ENCODE measurements around the gene ANKFN1. TPM values are rescaled to one million over a fixed set of nuclear protein-coding genes. Genes with fewer than 3 reads are reported as not detected.

Gene ANKFN1
- total and polyA plus RNA-seq, 2 donors: 0.57 to 0.71 TPM

GRCh38 chr17:56514899-56515298, 361.6 kb downstream of the ANKFN1 start:
- H3K36me3 ChIP-seq (ENCODE audit: control insufficient read depth in 2 of 2, insufficient read depth in 2 of 2, low read length in 1 of 2): no peaks in the 10 kb centered on the region
- DNase-seq (ENCODE audit: low read depth in 6 of 9, low spot score in 9 of 9): no peak
- H3K9me3 ChIP-seq (ENCODE audit: control insufficient read depth in 2 of 2, insufficient read depth in 1 of 2, low read length in 1 of 2): no peaks in the 10 kb centered on the region
- H3K27me3 ChIP-seq (ENCODE audit: control insufficient read depth in 2 of 2, insufficient read depth in 1 of 2, low read length in 1 of 2): no peaks in the 10 kb centered on the region
- no peaks in the 10 kb centered on the region for H3K4me1 ChIP-seq (ENCODE audit: control insufficient read depth in 2 of 2, insufficient read depth in 2 of 2, low read length in 2 of 2)
- H3K4me3 ChIP-seq (ENCODE audit: low read length in 2 of 2): no peak overlapping the region
- 96% methylated on average over 4 of the region's 4 CpGs for WGBS
- no peak overlapping the region for H3K27ac ChIP-seq (ENCODE audit: low read depth in 1 of 2, low read length in 1 of 2)

GRCh38 chr17:56521414-56522141, 368.3 kb downstream of the ANKFN1 start:
- Histone ChIP-seq H3K27ac (ENCODE audit: low read depth in 1 of 2, low read length in 1 of 2) (no peak overlapping the region), H3K27me3 (ENCODE audit: control insufficient read depth in 2 of 2, insufficient read depth in 1 of 2, low read length in 1 of 2) (no peaks in the 10 kb centered on the region), H3K36me3 (ENCODE audit: control insufficient read depth in 2 of 2, insufficient read depth in 2 of 2, low read length in 1 of 2) (no peaks in the 10 kb centered on the region), H3K4me3 (ENCODE audit: low read length in 2 of 2) (no peak overlapping the region), H3K9me3 (ENCODE audit: control insufficient read depth in 2 of 2, insufficient read depth in 1 of 2, low read length in 1 of 2) (no peaks in the 10 kb centered on the region), H3K4me1 (ENCODE audit: control insufficient read depth in 2 of 2, insufficient read depth in 2 of 2, low read length in 2 of 2) (no peaks in the 10 kb centered on the region)
- no peak for DNase-seq (ENCODE audit: low read depth in 6 of 9, low spot score in 9 of 9)
- WGBS: 97% methylated on average over 12 of the region's 12 CpGs

GRCh38 chr17:56523042-56523441, 369.8 kb downstream of the ANKFN1 start:
- H3K27me3 ChIP-seq (ENCODE audit: control insufficient read depth in 2 of 2, insufficient read depth in 1 of 2, low read length in 1 of 2): no peaks in the 10 kb centered on the region
- no peak overlapping the region for H3K27ac ChIP-seq (ENCODE audit: low read depth in 1 of 2, low read length in 1 of 2)
- no peaks in the 10 kb centered on the region for H3K36me3 ChIP-seq (ENCODE audit: control insufficient read depth in 2 of 2, insufficient read depth in 2 of 2, low read length in 1 of 2)
- 97% methylated on average over 2 of the region's 2 CpGs for WGBS
- DNase-seq (ENCODE audit: low read depth in 6 of 9, low spot score in 9 of 9): no peak
- no peak overlapping the region for H3K4me3 ChIP-seq (ENCODE audit: low read length in 2 of 2)
- no peaks in the 10 kb centered on the region for H3K4me1 ChIP-seq (ENCODE audit: control insufficient read depth in 2 of 2, insufficient read depth in 2 of 2, low read length in 2 of 2)
- no peaks in the 10 kb centered on the region for H3K9me3 ChIP-seq (ENCODE audit: control insufficient read depth in 2 of 2, insufficient read depth in 1 of 2, low read length in 1 of 2)

GRCh38 chr17:56528696-56529095, 375.4 kb downstream of the ANKFN1 start:
- Histone ChIP-seq H3K27me3 (ENCODE audit: control insufficient read depth in 2 of 2, insufficient read depth in 1 of 2, low read length in 1 of 2) (no peaks in the 10 kb centered on the region), H3K4me1 (ENCODE audit: control insufficient read depth in 2 of 2, insufficient read depth in 2 of 2, low read length in 2 of 2) (no peaks in the 10 kb centered on the region), H3K4me3 (ENCODE audit: low read length in 2 of 2) (no peak overlapping the region), H3K27ac (ENCODE audit: low read depth in 1 of 2, low read length in 1 of 2) (no peak overlapping the region), H3K9me3 (ENCODE audit: control insufficient read depth in 2 of 2, insufficient read depth in 1 of 2, low read length in 1 of 2) (no peaks in the 10 kb centered on the region), H3K36me3 (ENCODE audit: control insufficient read depth in 2 of 2, insufficient read depth in 2 of 2, low read length in 1 of 2) (no peaks in the 10 kb centered on the region)
- 94% methylated on average over 2 of the region's 2 CpGs for WGBS
- no peak for DNase-seq (ENCODE audit: low read depth in 6 of 9, low spot score in 9 of 9)

GRCh38 chr17:56532926-56533325, 379.7 kb downstream of the ANKFN1 start:
- Histone ChIP-seq H3K36me3 (ENCODE audit: control insufficient read depth in 2 of 2, insufficient read depth in 2 of 2, low read length in 1 of 2) (no peaks in the 10 kb centered on the region), H3K4me3 (ENCODE audit: low read length in 2 of 2) (no peak overlapping the region), H3K27me3 (ENCODE audit: control insufficient read depth in 2 of 2, insufficient read depth in 1 of 2, low read length in 1 of 2) (no peaks in the 10 kb centered on the region), H3K4me1 (ENCODE audit: control insufficient read depth in 2 of 2, insufficient read depth in 2 of 2, low read length in 2 of 2) (no peaks in the 10 kb centered on the region), H3K27ac (ENCODE audit: low read depth in 1 of 2, low read length in 1 of 2) (no peak overlapping the region), H3K9me3 (ENCODE audit: control insufficient read depth in 2 of 2, insufficient read depth in 1 of 2, low read length in 1 of 2) (no peaks in the 10 kb centered on the region)
- 93% methylated on average over 5 of the region's 5 CpGs for WGBS
- no peak for DNase-seq (ENCODE audit: low read depth in 6 of 9, low spot score in 9 of 9)

- 10% methylated on average over 1 of the region's 1 CpG for WGBS
- Histone ChIP-seq H3K4me1 (ENCODE audit: control insufficient read depth in 2 of 2, insufficient read depth in 2 of 2, low read length in 2 of 2) (no peaks in the 10 kb centered on the region), H3K27ac (ENCODE audit: low read depth in 1 of 2, low read length in 1 of 2) (no peak overlapping the region), H3K27me3 (ENCODE audit: control insufficient read depth in 2 of 2, insufficient read depth in 1 of 2, low read length in 1 of 2) (no peaks in the 10 kb centered on the region), H3K36me3 (ENCODE audit: control insufficient read depth in 2 of 2, insufficient read depth in 2 of 2, low read length in 1 of 2) (no peaks in the 10 kb centered on the region), H3K4me3 (ENCODE audit: low read length in 2 of 2) (no peak overlapping the region), H3K9me3 (ENCODE audit: control insufficient read depth in 2 of 2, insufficient read depth in 1 of 2, low read length in 1 of 2) (peaks cover 0 to 2% of the 10 kb centered on the region in 2 donors)
- DNase-seq (ENCODE audit: low read depth in 6 of 9, low spot score in 9 of 9): no peak
These were observed 383.5 kb downstream of the ANKFN1 start for GRCh38 chr17:56536766-56537165.

GRCh38 chr17:56540836-56541235, 387.6 kb downstream of the ANKFN1 start:
- DNase-seq (ENCODE audit: low read depth in 6 of 9, low spot score in 9 of 9): no peak
- WGBS: 87% methylated on average over 5 of the region's 5 CpGs
- Histone ChIP-seq H3K27me3 (ENCODE audit: control insufficient read depth in 2 of 2, insufficient read depth in 1 of 2, low read length in 1 of 2) (no peaks in the 10 kb centered on the region), H3K9me3 (ENCODE audit: control insufficient read depth in 2 of 2, insufficient read depth in 1 of 2, low read length in 1 of 2) (peaks cover 0 to 2% of the 10 kb centered on the region in 2 donors), H3K36me3 (ENCODE audit: control insufficient read depth in 2 of 2, insufficient read depth in 2 of 2, low read length in 1 of 2) (no peaks in the 10 kb centered on the region), H3K4me3 (ENCODE audit: low read length in 2 of 2) (no peak overlapping the region), H3K4me1 (ENCODE audit: control insufficient read depth in 2 of 2, insufficient read depth in 2 of 2, low read length in 2 of 2) (no peaks in the 10 kb centered on the region), H3K27ac (ENCODE audit: low read depth in 1 of 2, low read length in 1 of 2) (no peak overlapping the region)

GRCh38 chr17:56543280-56543679, 390.0 kb downstream of the ANKFN1 start:
- no peaks in the 10 kb centered on the region for H3K4me1 ChIP-seq (ENCODE audit: control insufficient read depth in 2 of 2, insufficient read depth in 2 of 2, low read length in 2 of 2)
- H3K4me3 ChIP-seq (ENCODE audit: low read length in 2 of 2): no peak overlapping the region
- 91% methylated on average over 3 of the region's 3 CpGs for WGBS
- H3K9me3 ChIP-seq (ENCODE audit: control insufficient read depth in 2 of 2, insufficient read depth in 1 of 2, low read length in 1 of 2): peaks cover 0 to 2% of the 10 kb centered on the region in 2 donors
- no peaks in the 10 kb centered on the region for H3K27me3 ChIP-seq (ENCODE audit: control insufficient read depth in 2 of 2, insufficient read depth in 1 of 2, low read length in 1 of 2)
- H3K36me3 ChIP-seq (ENCODE audit: control insufficient read depth in 2 of 2, insufficient read depth in 2 of 2, low read length in 1 of 2): no peaks in the 10 kb centered on the region
- no peak for DNase-seq (ENCODE audit: low read depth in 6 of 9, low spot score in 9 of 9)
- H3K27ac ChIP-seq (ENCODE audit: low read depth in 1 of 2, low read length in 1 of 2): no peak overlapping the region

- Histone ChIP-seq H3K9me3 (ENCODE audit: control insufficient read depth in 2 of 2, insufficient read depth in 1 of 2, low read length in 1 of 2) (no peaks in the 10 kb centered on the region), H3K36me3 (ENCODE audit: control insufficient read depth in 2 of 2, insufficient read depth in 2 of 2, low read length in 1 of 2) (no peaks in the 10 kb centered on the region), H3K4me1 (ENCODE audit: control insufficient read depth in 2 of 2, insufficient read depth in 2 of 2, low read length in 2 of 2) (no peaks in the 10 kb centered on the region), H3K4me3 (ENCODE audit: low read length in 2 of 2) (no peak overlapping the region), H3K27ac (ENCODE audit: low read depth in 1 of 2, low read length in 1 of 2) (no peak overlapping the region), H3K27me3 (ENCODE audit: control insufficient read depth in 2 of 2, insufficient read depth in 1 of 2, low read length in 1 of 2) (no peaks in the 10 kb centered on the region)
- WGBS: 86% methylated on average over 2 of the region's 2 CpGs
- no peak for DNase-seq (ENCODE audit: low read depth in 6 of 9, low spot score in 9 of 9)
These were observed 391.8 kb downstream of the ANKFN1 start for GRCh38 chr17:56545106-56545505.
